Measurements from ENCODE around the gene ZNF592. TPM values are rescaled to one million over a fixed set of nuclear protein-coding genes. Genes with fewer than 3 reads are reported as not detected.

ZNF592 gene
- total RNA-seq, 2 donors from 2014 or later = 22.7 to 34.7 TPM

GRCh38 chr15:84811151-84811550, 62.8 kb downstream of the ZNF592 start:
- no peaks in the 10 kb centered on the region for H3K36me3 Mint-ChIP-seq
- DNase-seq (ENCODE audit: low spot score in 2 of 2) (no peak), ATAC-seq (peak in 1 of 2 donors; percentile 16)
- no peak overlapping the region for H3K27ac Mint-ChIP-seq
- no peaks in the 10 kb centered on the region for H3K9me3 Mint-ChIP-seq

GRCh38 chr15:84811828-84812227, 63.4 kb downstream of the ZNF592 start:
- H3K36me3 Mint-ChIP-seq = no peaks in the 10 kb centered on the region
- ATAC-seq (no peak), DNase-seq (ENCODE audit: low spot score in 2 of 2) (no peak)
- H3K27ac Mint-ChIP-seq = peak overlapping the region in 1 of 2 donors; percentile 10
- no peaks in the 10 kb centered on the region for H3K9me3 Mint-ChIP-seq

GRCh38 chr15:84812842-84813241, 64.5 kb downstream of the ZNF592 start:
- H3K36me3 Mint-ChIP-seq = no peaks in the 10 kb centered on the region
- H3K9me3 Mint-ChIP-seq = no peaks in the 10 kb centered on the region
- no peak for DNase-seq (ENCODE audit: low spot score in 2 of 2)
- no peak overlapping the region for H3K27ac Mint-ChIP-seq
- ATAC-seq = no peak

GRCh38 chr15:84813435-84813834, 65.0 kb downstream of the ZNF592 start:
- no peak for DNase-seq (ENCODE audit: low spot score in 2 of 2)
- no peak for ATAC-seq
- Mint-ChIP-seq H3K27ac (no peak overlapping the region), H3K9me3 (no peaks in the 10 kb centered on the region), H3K36me3 (no peaks in the 10 kb centered on the region)

- H3K9me3 Mint-ChIP-seq = no peaks in the 10 kb centered on the region
- no peak for DNase-seq (ENCODE audit: low spot score in 2 of 2)
- peak overlapping the region in 1 of 2 donors; percentile 73 for H3K27ac Mint-ChIP-seq
- no peak for ATAC-seq
- H3K36me3 Mint-ChIP-seq = no peaks in the 10 kb centered on the region
Observed at GRCh38 chr15:84813931-84814330, 65.5 kb downstream of the ZNF592 start.

GRCh38 chr15:84814916-84815315, 66.5 kb downstream of the ZNF592 start:
- no peak for ATAC-seq
- no peak overlapping the region for H3K27ac Mint-ChIP-seq
- no peaks in the 10 kb centered on the region for H3K36me3 Mint-ChIP-seq
- H3K9me3 Mint-ChIP-seq = no peaks in the 10 kb centered on the region
- DNase-seq (ENCODE audit: low spot score in 2 of 2) = no peak

GRCh38 chr15:84816694-84817465, 68.5 kb downstream of the ZNF592 start, which contains the start of gene ALPK3:
Gene ALPK3 (plus strand): TSS chr15:84817356. CDS start chr15:84817453, 97 bp downstream.
- H3K9me3 Mint-ChIP-seq = no peaks in the 10 kb centered on the region
- ATAC-seq (peak in 1 of 2 donors; percentile 17), DNase-seq (ENCODE audit: low spot score in 2 of 2) (no peak)
- H3K27ac Mint-ChIP-seq = peak within 1 kb of the TSS in 1 of 2 donors; percentile 81
- H3K36me3 Mint-ChIP-seq = no peaks in the 10 kb centered on the region

GRCh38 chr15:84817466-84818081, 69.2 kb downstream of the ZNF592 start:
- peak; percentile 28 to 41 for ATAC-seq
- H3K9me3 Mint-ChIP-seq = no peaks in the 10 kb centered on the region
- DNase-seq (ENCODE audit: low spot score in 2 of 2) = no peak
- no peak overlapping the region for H3K27ac Mint-ChIP-seq
- H3K36me3 Mint-ChIP-seq = no peaks in the 10 kb centered on the region

- ATAC-seq (no peak), DNase-seq (ENCODE audit: low spot score in 2 of 2) (no peak)
- H3K9me3 Mint-ChIP-seq = no peaks in the 10 kb centered on the region
- H3K27ac Mint-ChIP-seq = peak overlapping the region in 1 of 2 donors; percentile 81
- H3K36me3 Mint-ChIP-seq = no peaks in the 10 kb centered on the region
Observed at GRCh38 chr15:84818261-84819131, 70.1 kb downstream of the ZNF592 start.

GRCh38 chr15:84819291-84819768, 70.9 kb downstream of the ZNF592 start:
- ATAC-seq = peak in 1 of 2 donors; percentile 18
- Mint-ChIP-seq H3K36me3 (no peaks in the 10 kb centered on the region), H3K27ac (no peak overlapping the region), H3K9me3 (no peaks in the 10 kb centered on the region)
- no peak for DNase-seq (ENCODE audit: low spot score in 2 of 2)

- H3K9me3 Mint-ChIP-seq = no peaks in the 10 kb centered on the region
- no peaks in the 10 kb centered on the region for H3K36me3 Mint-ChIP-seq
- peak overlapping the region in 1 of 2 donors; percentile 56 for H3K27ac Mint-ChIP-seq
- DNase-seq (ENCODE audit: low spot score in 2 of 2) (no peak), ATAC-seq (no peak)
Observed at GRCh38 chr15:84819791-84820190, 71.4 kb downstream of the ZNF592 start.

GRCh38 chr15:84821501-84822021, 73.2 kb downstream of the ZNF592 start:
- H3K36me3 Mint-ChIP-seq = no peaks in the 10 kb centered on the region
- no peaks in the 10 kb centered on the region for H3K9me3 Mint-ChIP-seq
- ATAC-seq (no peak), DNase-seq (ENCODE audit: low spot score in 2 of 2) (no peak)
- H3K27ac Mint-ChIP-seq = peak overlapping the region in 1 of 2 donors; percentile 1

GRCh38 chr15:84822653-84823281, 74.4 kb downstream of the ZNF592 start:
- H3K9me3 Mint-ChIP-seq = no peaks in the 10 kb centered on the region
- ATAC-seq (no peak), DNase-seq (ENCODE audit: low spot score in 2 of 2) (no peak)
- H3K36me3 Mint-ChIP-seq = no peaks in the 10 kb centered on the region
- peak overlapping the region in 1 of 2 donors; percentile 56 for H3K27ac Mint-ChIP-seq

GRCh38 chr15:84823282-84823878, 75.0 kb downstream of the ZNF592 start:
- no peaks in the 10 kb centered on the region for H3K36me3 Mint-ChIP-seq
- ATAC-seq (no peak), DNase-seq (ENCODE audit: low spot score in 2 of 2) (no peak)
- no peak overlapping the region for H3K27ac Mint-ChIP-seq
- H3K9me3 Mint-ChIP-seq = no peaks in the 10 kb centered on the region

- Mint-ChIP-seq H3K27ac (no peak overlapping the region), H3K36me3 (no peaks in the 10 kb centered on the region), H3K9me3 (no peaks in the 10 kb centered on the region)
- ATAC-seq = no peak
- DNase-seq (ENCODE audit: low spot score in 2 of 2) = no peak
Observed at GRCh38 chr15:84824260-84825007, 76.0 kb downstream of the ZNF592 start.

All from activated naive CD4-positive, alpha-beta T cell treated with anti-CD3 and anti-CD28 coated beads, Interleukin-2, amount 50 U/mL, for 72 hours (primary cell).